Tibial nerve (tissue), 4 donors: Measurements from ENCODE around the gene MST1R.

Experiments used
- EP300 ChIP-seq, 2 donors: sonication (generic); formaldehyde crosslinking; IDR thresholded peaks; one replicate each; pipeline ENCODE4 v1.6.1; 2017; ENCODE audit warnings: antibody characterized with exemption in 2 of 2, mild to moderate bottlenecking in 1 of 2
- POLR2A ChIP-seq, 2 donors: fragments of 450-650 bp; IDR thresholded peaks; one replicate each; pipeline ENCODE4 v1.6.1; 2017; ENCODE audit warnings: antibody characterized with exemption in 2 of 2, mild to moderate bottlenecking in 2 of 2, moderate library complexity in 2 of 2
- TF ChIP-seq, protein P1 (sequence below), 5 experiments: fragments of 200-600 bp in 3 of 5; fragments of 450-650 bp in 2 of 5; sonication (generic) in 3 of 5; IDR thresholded peaks; one replicate each; pipeline ENCODE4 v1.5.1; 2016 to 2019; ENCODE audit warnings: antibody characterized with exemption in 5 of 5, mild to moderate bottlenecking in 3 of 5, moderate library complexity in 2 of 5

DNA sequence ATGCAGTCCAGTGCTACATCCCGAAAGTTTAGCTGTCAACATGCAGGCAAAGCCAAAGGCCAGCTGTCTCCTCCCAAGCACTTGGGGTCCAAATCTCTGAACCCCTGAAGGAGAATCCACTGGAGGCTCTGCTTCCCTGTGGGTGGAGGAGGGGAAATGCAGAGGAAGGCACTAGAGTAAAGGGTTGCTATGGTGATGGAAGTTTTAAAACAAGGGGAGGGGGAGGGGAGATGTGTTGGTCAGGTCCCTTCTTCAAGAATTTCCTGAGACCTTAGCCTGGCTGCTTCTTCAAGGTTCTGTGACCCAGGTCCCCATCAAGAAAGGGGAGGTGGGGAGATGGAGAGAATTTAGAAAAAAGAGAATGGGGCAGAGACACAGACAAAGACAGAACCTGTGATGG, 36.3 kb downstream of the MST1R start:
- TF ChIP-seq, protein P1, sequence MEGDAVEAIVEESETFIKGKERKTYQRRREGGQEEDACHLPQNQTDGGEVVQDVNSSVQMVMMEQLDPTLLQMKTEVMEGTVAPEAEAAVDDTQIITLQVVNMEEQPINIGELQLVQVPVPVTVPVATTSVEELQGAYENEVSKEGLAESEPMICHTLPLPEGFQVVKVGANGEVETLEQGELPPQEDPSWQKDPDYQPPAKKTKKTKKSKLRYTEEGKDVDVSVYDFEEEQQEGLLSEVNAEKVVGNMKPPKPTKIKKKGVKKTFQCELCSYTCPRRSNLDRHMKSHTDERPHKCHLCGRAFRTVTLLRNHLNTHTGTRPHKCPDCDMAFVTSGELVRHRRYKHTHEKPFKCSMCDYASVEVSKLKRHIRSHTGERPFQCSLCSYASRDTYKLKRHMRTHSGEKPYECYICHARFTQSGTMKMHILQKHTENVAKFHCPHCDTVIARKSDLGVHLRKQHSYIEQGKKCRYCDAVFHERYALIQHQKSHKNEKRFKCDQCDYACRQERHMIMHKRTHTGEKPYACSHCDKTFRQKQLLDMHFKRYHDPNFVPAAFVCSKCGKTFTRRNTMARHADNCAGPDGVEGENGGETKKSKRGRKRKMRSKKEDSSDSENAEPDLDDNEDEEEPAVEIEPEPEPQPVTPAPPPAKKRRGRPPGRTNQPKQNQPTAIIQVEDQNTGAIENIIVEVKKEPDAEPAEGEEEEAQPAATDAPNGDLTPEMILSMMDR (IDR thresholded peaks at IDR 0.05), result no peak
- TF ChIP-seq EP300 (IDR thresholded peaks at IDR 0.05), result no peak
- no peak for TF ChIP-seq POLR2A (IDR thresholded peaks at IDR 0.05)
